Activated CD4-positive, alpha-beta T cell treated with anti-CD3 and anti-CD28 coated beads, Interleukin-2, amount 10 ng/mL, durations not matched to agents 24 days and 14 days (primary cell): ENCODE results near the gene ASIC4. TPM values are rescaled to one million over a fixed set of nuclear protein-coding genes. Genes with fewer than 3 reads are reported as not detected.
A peak's percentile ranks its signal among the peaks of the same experiment; 100 is the strongest.

Experiments used
- DNase-seq: peaks from one replicate; pipeline ENCODE4 v3.0.0; 2022
- H3K27ac Mint-ChIP-seq: one replicate; pipeline ENCODE4 v1.8.0; 2022; ENCODE audit warnings: mild to moderate bottlenecking, mixed read lengths
- H3K27me3 Mint-ChIP-seq: one replicate; pipeline ENCODE4 v1.8.0; 2022; ENCODE audit warnings: mixed read lengths
- H3K36me3 Mint-ChIP-seq: one replicate; pipeline ENCODE4 v1.8.0; 2022; ENCODE audit warnings: low read depth, mild to moderate bottlenecking, mixed read lengths
- H3K4me1 Mint-ChIP-seq: one replicate; pipeline ENCODE4 v1.8.0; 2021; ENCODE audit warnings: mixed read lengths
- H3K4me3 Mint-ChIP-seq: one replicate; pipeline ENCODE4 v1.8.0; 2022; ENCODE audit warnings: mild to moderate bottlenecking, moderate library complexity, mixed read lengths
- H3K9me3 Mint-ChIP-seq: one replicate; pipeline ENCODE4 v1.8.0; 2021; ENCODE audit warnings: mixed read lengths
- intact Hi-C: fragments of 100-400 bp; cut with micrococcal nuclease; formaldehyde crosslinking; loops from one replicate; pipeline ENCODE4 v1.15.1; 2023
- total RNA-seq: library from RNA; stranded (reverse); gene quantifications from 2 replicates; pipeline ENCODE4 v1.2.3, GENCODE V29; 2022

Gene ASIC4
- total RNA-seq, 1 donor from 2014 or later = not detected

DNA sequence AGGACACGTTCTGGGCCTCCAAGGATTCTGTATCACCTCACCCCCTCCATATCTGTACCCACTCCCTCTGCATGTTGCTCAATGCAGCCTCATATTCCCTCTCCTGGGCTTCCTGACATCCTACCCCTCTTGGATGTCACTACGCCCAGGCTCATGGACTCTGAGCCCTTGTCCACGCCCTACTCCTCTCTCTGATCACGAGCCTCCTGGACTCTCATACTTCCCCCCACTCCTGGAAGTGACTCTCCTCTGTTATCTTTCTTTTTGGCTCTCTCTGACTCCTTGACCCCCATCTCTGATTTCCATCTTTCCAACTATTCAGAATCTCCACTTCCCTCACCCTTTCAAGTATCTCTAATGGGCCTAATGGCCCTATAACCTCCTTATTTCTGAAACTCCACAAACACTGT, 31.7 kb downstream of the ASIC4 start:
- Mint-ChIP-seq H3K4me3 (no peak overlapping the region), H3K27ac (no peak overlapping the region), H3K36me3 (peaks cover 3% of the 10 kb centered on the region), H3K4me1 (peaks cover 17% of the 10 kb centered on the region), H3K27me3 (peaks cover 23% of the 10 kb centered on the region), H3K9me3 (no peaks in the 10 kb centered on the region)
- DNase-seq = no peak
- intact Hi-C loops = no loop called here

- Mint-ChIP-seq H3K36me3 (no peaks in the 10 kb centered on the region), H3K27me3 (peaks cover 30% of the 10 kb centered on the region)
- intact Hi-C loops = no loop called here
Observed at GRCh38 chr2:219547621-219548020, 33.3 kb downstream of the ASIC4 start.

GRCh38 chr2:219548990-219549389, 34.7 kb downstream of the ASIC4 start:
- intact Hi-C loops = no loop called here

More at GRCh38 chr2:219547621-219548020, 33.3 kb downstream of the ASIC4 start:
- H3K27ac Mint-ChIP-seq = no peak overlapping the region
- H3K9me3 Mint-ChIP-seq = no peaks in the 10 kb centered on the region
- no peak for DNase-seq
- H3K4me1 Mint-ChIP-seq = peaks cover 14% of the 10 kb centered on the region
- H3K4me3 Mint-ChIP-seq = no peak overlapping the region

DNA sequence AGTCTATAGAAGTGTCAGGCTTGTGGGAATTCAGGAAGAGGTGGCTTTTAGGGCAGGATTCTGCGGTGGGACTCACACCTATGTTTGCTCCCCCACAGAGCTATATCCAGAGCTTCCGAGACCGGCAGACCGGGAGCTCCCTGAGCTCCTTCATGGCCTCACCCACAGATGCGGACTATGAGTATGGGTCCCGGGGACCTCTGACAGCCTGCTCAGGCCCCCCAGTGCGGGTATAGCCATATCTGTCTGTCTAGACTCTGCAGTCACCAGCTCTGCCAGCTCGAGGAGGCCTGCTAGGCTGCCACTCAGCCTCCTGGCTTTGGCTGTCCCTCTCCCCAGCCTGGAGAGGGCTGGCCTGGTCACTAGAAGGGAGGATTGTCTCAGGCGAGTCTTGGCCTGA, 35.3 kb downstream of the ASIC4 start:
- intact Hi-C loops = no loop called here
- Mint-ChIP-seq H3K4me3 (no peak overlapping the region), H3K9me3 (no peaks in the 10 kb centered on the region), H3K4me1 (peaks cover 7% of the 10 kb centered on the region), H3K27me3 (peaks cover 36% of the 10 kb centered on the region), H3K36me3 (no peaks in the 10 kb centered on the region), H3K27ac (no peak overlapping the region)
- DNase-seq = no peak

More at GRCh38 chr2:219548990-219549389, 34.7 kb downstream of the ASIC4 start:
- Mint-ChIP-seq H3K4me3 (no peak overlapping the region), H3K27ac (no peak overlapping the region), H3K27me3 (peaks cover 38% of the 10 kb centered on the region), H3K36me3 (no peaks in the 10 kb centered on the region), H3K9me3 (no peaks in the 10 kb centered on the region), H3K4me1 (peaks cover 11% of the 10 kb centered on the region)
- DNase-seq = no peak

DNA sequence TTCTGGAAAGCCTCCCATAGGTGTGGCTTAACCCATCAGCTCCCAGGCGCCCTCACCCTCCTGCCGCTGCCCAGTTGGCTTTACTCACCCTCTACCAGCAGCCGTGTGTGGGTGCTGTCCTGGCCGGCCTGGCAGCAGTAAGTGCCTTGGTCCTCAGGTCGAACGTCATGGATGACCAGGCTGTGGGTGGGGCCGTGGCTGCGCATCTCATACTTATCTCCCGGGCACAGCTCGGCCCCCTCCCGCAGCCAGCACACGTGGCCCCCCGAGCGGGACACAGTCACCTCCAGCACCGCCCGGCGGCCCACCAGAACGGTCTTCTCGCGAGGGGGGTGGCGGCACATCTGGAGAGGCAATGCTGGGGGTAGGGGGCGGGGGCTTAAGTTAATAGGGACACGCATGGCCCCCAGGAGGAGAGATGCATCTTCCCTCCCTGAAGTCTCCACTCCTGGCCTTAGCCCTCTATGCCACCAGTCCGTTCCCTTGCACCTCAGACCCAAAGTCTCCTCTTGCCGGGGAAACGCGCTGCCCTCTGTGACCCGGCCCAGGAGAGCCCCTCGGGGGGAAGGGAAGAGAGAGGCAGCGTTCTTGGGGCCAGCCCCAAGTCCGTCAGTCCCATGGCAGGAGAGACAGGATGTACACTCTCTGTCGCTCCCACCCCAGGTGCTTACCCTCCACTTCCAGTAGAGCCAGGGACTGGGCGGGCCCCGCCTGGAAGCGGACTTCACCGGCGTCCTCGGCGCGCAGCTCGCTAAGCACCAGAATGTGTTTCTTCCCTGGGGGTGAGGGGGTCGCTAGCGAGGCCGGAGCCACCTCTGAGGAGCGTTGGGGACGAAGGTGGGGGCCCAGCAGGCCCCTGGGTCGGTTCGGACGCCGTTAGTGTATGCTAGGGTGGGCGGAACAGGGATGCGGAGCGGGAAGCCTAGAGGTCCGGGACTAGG, 37.4 kb downstream of the ASIC4 start:
- H3K4me3 Mint-ChIP-seq = peak overlapping the region; percentile 88
- no peak for DNase-seq
- no peaks in the 10 kb centered on the region for H3K36me3 Mint-ChIP-seq
- intact Hi-C loops = loop anchor here (1.0 kb wide), 4 partner anchors 8 to 163 kb away; partner anchors contain the start of genes CHPF, GMPPA and STK11IP
- H3K9me3 Mint-ChIP-seq = no peaks in the 10 kb centered on the region
- peaks cover 5% of the 10 kb centered on the region for H3K4me1 Mint-ChIP-seq
- H3K27ac Mint-ChIP-seq = peak overlapping the region; percentile 58
- H3K27me3 Mint-ChIP-seq = peaks cover 24% of the 10 kb centered on the region

DNA sequence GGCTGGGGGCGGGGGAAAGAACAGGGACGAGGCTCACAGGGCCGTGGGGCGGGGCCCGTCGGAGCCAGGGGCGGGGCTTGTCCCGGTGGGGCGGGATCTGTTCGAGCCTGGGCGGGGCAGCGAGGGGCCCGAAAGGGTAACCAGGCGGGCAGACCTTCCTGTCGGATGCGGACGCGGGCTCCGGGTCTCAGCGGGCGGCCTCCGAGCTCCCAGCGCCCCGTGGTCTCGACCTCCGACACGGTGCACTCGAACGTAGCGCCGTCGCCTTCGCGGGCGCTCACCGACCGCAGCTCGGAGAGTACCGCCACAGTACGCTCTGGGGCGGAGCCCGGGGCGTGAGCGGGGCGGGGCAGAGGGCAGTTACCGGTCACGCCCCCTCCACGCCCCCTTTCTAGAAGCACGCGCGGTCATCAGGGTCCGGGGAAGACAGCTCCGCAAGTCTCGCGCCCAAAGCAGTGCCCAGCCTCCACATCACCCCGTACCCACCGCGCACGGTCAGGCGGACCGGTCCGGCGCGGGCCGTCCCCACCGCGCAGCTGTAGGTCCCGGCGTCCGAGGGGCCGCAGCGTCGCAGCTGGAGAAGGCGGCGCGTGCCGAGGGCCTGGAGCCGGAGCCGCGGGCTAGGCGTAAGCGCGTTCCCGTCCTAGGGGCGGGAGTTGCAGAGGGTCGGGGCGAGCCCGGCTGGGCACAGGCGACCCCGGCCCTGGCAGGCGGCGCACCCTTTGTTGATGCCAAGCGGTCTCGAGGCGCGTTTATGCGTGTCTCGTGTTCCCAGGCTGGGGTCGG, 38.3 kb downstream of the ASIC4 start:
- peak; percentile 96 for DNase-seq
- no peaks in the 10 kb centered on the region for H3K36me3 Mint-ChIP-seq
- intact Hi-C loops = loop anchor here (1.0 kb wide), 4 partner anchors 9 to 164 kb away; partner anchors contain the start of genes CHPF, GMPPA and STK11IP
- peaks cover 5% of the 10 kb centered on the region for H3K4me1 Mint-ChIP-seq
- H3K27ac Mint-ChIP-seq = peak overlapping the region; percentile 58
- peaks cover 23% of the 10 kb centered on the region for H3K27me3 Mint-ChIP-seq
- no peaks in the 10 kb centered on the region for H3K9me3 Mint-ChIP-seq
- H3K4me3 Mint-ChIP-seq = peak overlapping the region; percentile 88

DNA sequence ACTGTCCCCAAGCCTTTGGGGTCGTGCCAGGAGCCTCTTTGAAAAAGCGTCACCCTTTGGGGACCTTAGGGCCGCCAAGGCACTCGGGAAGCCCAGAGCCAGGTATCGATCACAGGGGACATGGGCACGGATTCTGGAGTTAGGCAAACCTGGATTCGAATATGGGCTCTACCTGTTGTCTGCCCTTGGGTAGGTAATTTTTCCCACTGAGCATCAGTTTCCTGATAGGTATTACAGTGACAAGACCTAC, 38.8 kb downstream of the ASIC4 start:
- no peak overlapping the region for H3K27ac Mint-ChIP-seq
- H3K36me3 Mint-ChIP-seq = no peaks in the 10 kb centered on the region
- peak overlapping the region; percentile 51 for H3K4me3 Mint-ChIP-seq
- H3K4me1 Mint-ChIP-seq = peaks cover 5% of the 10 kb centered on the region
- no peak for DNase-seq
- intact Hi-C loops = no loop called here
- H3K27me3 Mint-ChIP-seq = peaks cover 23% of the 10 kb centered on the region
- H3K9me3 Mint-ChIP-seq = no peaks in the 10 kb centered on the region

- Mint-ChIP-seq H3K4me1 (peaks cover 5% of the 10 kb centered on the region), H3K27ac (no peak overlapping the region), H3K4me3 (peak overlapping the region; percentile 51), H3K9me3 (no peaks in the 10 kb centered on the region), H3K36me3 (no peaks in the 10 kb centered on the region), H3K27me3 (peaks cover 23% of the 10 kb centered on the region)
- DNase-seq = no peak
- intact Hi-C loops = no loop called here
Observed at GRCh38 chr2:219553463-219553963, 39.2 kb downstream of the ASIC4 start.

DNA sequence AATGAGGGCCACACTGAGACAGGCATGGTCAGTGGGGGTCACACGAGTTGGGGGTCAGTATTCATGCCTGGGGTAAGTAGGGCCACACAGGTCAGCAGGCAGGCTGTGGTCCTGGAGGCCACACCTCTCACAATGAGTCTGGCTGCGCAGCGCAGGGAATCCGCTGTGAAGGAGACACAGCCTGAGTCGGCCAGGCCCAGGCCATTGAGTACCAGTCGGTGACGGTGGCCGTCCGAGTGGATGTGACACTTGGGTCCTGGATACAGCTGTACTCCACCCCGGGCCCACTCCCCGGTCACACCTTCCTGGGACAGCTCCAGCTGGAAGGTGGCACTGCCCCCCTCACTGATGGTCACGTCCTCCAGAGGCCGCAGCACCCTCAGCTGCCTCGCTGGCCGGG, 40.1 kb downstream of the ASIC4 start:
- Mint-ChIP-seq H3K4me3 (no peak overlapping the region), H3K27ac (no peak overlapping the region), H3K9me3 (no peaks in the 10 kb centered on the region), H3K4me1 (peaks cover 5% of the 10 kb centered on the region), H3K36me3 (no peaks in the 10 kb centered on the region), H3K27me3 (peaks cover 23% of the 10 kb centered on the region)
- no peak for DNase-seq
- intact Hi-C loops = no loop called here

DNA sequence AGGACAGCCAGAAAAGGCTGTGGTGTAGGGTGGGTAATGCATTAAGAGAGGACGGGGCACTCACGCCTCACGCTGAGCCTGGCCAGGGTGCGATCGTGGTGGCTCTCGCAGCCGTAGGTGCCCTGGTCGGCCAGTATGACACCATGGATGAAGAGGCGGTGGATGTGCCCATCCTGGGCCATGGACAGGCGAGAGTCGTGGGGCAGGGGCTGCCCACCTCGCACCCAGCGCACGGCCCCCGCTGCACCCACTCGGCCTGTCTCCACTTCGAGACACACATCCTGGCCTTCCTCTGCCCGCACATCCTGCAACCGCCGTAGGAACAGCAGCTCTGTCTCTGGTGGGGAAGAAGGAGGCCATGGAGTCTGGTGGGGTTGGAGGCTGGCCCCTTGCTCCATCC, 41.7 kb downstream of the ASIC4 start:
- Mint-ChIP-seq H3K4me1 (peaks cover 5% of the 10 kb centered on the region), H3K27ac (no peak overlapping the region), H3K9me3 (no peaks in the 10 kb centered on the region), H3K36me3 (no peaks in the 10 kb centered on the region), H3K27me3 (peaks cover 17% of the 10 kb centered on the region), H3K4me3 (no peak overlapping the region)
- intact Hi-C loops = no loop called here
- DNase-seq = no peak

DNA sequence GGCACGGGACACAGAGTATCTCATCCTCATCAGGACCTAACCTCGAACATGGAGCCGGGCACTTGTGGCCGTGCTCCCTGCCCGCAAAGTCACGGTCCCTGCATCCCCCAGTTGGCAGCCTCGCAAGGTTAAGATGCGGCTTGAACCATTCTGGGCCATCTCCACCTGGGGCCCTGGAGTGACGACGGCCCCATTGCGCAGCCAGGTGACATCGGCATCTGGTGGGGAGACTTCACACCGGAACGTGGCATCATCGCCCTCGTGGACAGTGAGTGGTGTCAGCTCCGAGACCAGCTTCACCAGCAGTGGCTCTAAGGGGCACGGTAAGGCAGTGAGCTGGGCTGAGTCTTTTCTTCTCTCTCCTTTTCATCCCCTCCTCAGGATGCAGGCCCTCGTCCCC, 42.1 kb downstream of the ASIC4 start:
- DNase-seq = no peak
- Mint-ChIP-seq H3K4me1 (peaks cover 5% of the 10 kb centered on the region), H3K27ac (no peak overlapping the region), H3K36me3 (no peaks in the 10 kb centered on the region), H3K27me3 (peaks cover 15% of the 10 kb centered on the region), H3K9me3 (no peaks in the 10 kb centered on the region), H3K4me3 (no peak overlapping the region)
- intact Hi-C loops = no loop called here

GRCh38 chr2:219557320-219557719, 43.0 kb downstream of the ASIC4 start:
- Mint-ChIP-seq H3K9me3 (no peaks in the 10 kb centered on the region), H3K4me1 (no peaks in the 10 kb centered on the region), H3K36me3 (no peaks in the 10 kb centered on the region), H3K4me3 (no peak overlapping the region), H3K27ac (no peak overlapping the region), H3K27me3 (peaks cover 11% of the 10 kb centered on the region)
- intact Hi-C loops = no loop called here
- DNase-seq = no peak

DNA sequence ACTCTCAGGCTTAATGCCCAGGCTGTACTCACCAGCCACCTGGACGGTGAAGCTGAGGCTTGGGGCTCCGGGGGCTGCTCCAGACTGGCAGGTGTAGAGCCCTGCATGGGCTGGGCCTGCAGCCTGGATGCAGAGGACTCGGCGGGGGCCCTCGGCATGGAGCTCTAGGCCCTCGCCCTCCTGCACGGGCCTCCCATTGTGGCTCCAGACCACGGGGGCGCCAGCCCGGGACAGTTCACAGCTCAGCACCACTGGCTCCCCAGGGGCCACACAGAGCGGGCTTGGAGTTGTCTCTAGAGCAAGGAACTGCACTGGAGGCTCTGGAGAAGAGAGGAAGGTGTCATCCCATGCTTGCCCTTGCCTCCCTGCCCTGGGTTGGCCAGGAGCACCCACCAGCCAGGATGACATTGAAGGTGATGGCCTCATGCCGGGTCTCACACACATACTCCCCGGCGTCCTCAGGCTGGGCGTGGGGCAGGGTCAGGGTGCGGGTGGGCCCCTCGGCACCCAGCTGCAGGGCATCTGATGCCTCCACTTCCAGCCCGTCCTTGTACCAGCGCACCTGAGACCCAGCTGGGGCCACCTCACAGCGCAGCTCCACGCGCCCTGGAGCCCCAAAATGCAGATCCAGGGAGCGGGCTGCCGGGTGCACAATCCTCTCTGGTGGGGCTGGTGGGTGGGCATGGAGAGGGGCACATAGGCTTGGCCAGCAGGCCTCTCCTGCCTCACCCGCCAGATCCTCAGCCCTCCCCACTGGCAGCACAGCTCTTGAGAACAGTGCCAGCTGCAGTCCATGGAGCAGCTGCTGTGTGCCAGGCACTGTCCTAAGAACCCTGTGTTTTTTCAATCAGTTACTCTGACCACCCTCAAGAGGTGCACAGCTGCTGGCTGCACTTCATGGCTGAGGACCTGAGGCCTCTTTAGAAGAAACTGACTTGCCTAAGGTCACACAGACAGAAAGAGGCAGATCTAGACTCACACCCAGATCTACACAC, 43.8 kb downstream of the ASIC4 start:
- H3K36me3 Mint-ChIP-seq = no peaks in the 10 kb centered on the region
- intact Hi-C loops = no loop called here
- no peak overlapping the region for H3K4me3 Mint-ChIP-seq
- no peaks in the 10 kb centered on the region for H3K4me1 Mint-ChIP-seq
- no peak overlapping the region for H3K27ac Mint-ChIP-seq
- H3K27me3 Mint-ChIP-seq = peaks cover 11% of the 10 kb centered on the region
- no peaks in the 10 kb centered on the region for H3K9me3 Mint-ChIP-seq
- DNase-seq = no peak
